Muscle of leg (tissue), 16 donors: ENCODE data around the gene NUDT9. TPM values are rescaled to one million over a fixed set of nuclear protein-coding genes. Genes with fewer than 3 reads are reported as not detected.
"Not testable (repeated sequence)": the region's sequence is repeated elsewhere in the genome, so short reads cannot be mapped to it uniquely, and the experiment has no call there.

Experiments used
- DNase-seq: peaks from one replicate; pipeline ENCODE4 v3.0.0; 2013
- H3K27ac ChIP-seq: one replicate; pipeline ENCODE4 v1.5.1; 2013; ENCODE audit warnings: mild to moderate bottlenecking, low read length, control low read depth
- H3K27me3 ChIP-seq: one replicate; pipeline ENCODE4 v1.6.1; 2013; ENCODE audit warnings: low read length; ENCODE audit not compliant: control insufficient read depth, insufficient read depth
- H3K36me3 ChIP-seq: one replicate; pipeline ENCODE4 v1.6.1; 2013; ENCODE audit warnings: low read length; ENCODE audit not compliant: control insufficient read depth, insufficient read depth
- H3K4me1 ChIP-seq: one replicate; pipeline ENCODE4 v1.6.1; 2013; ENCODE audit warnings: low read length; ENCODE audit not compliant: control insufficient read depth, insufficient read depth
- H3K4me3 ChIP-seq: one replicate; pipeline ENCODE4 v1.5.1; 2013; ENCODE audit warnings: low read length, control low read depth
- H3K9me3 ChIP-seq: replicated peaks from 2 replicates; pipeline ENCODE4 v1.6.1; 2013; ENCODE audit warnings: low read depth, low read length; ENCODE audit not compliant: control insufficient read depth
- WGBS: methylation state at CpG from one replicate; pipeline ENCODE4 v1.1.5; 2013; ENCODE audit warnings: missing lambda C conversion rate; ENCODE audit not compliant: insufficient coverage; 5-methylcytosine and 5-hydroxymethylcytosine counted together
- long read RNA-seq, 11 donors: transcript quantifications; one replicate each; lab custom pipeline, GENCODE V29; 2026
- polyA plus RNA-seq, 8 donors: library from polyadenylated mRNA; unstranded; fragments of 120-200 nt; gene quantifications; one replicate each; pipeline versions ENCODE4 v1.2.1 to v1.2.3, GENCODE V29; 2013; ENCODE audit warnings: inconsistent platforms in 1 of 8, low replicate concordance in 1 of 8; ENCODE audit not compliant: insufficient read length in 8 of 8, insufficient read depth in 1 of 8
- total RNA-seq: library from RNA; stranded (reverse); fragments of 120-200 nt; gene quantifications from one replicate; pipeline ENCODE4 v1.2.4, GENCODE V29; 2013

The NUDT9 gene, protein sequence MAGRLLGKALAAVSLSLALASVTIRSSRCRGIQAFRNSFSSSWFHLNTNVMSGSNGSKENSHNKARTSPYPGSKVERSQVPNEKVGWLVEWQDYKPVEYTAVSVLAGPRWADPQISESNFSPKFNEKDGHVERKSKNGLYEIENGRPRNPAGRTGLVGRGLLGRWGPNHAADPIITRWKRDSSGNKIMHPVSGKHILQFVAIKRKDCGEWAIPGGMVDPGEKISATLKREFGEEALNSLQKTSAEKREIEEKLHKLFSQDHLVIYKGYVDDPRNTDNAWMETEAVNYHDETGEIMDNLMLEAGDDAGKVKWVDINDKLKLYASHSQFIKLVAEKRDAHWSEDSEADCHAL
- 10.7 TPM for total RNA-seq
- 10 to 100 TPM; 27.3 to 35.7 (median 29.2) TPM for polyA plus RNA-seq
- long read RNA-seq, donor 1, transcript NUDT9-201 (8 exons, 1,701 nt), result major isoform, 6 of 6 reads
- long read RNA-seq, donor 1, partial matches to known transcripts, result 0 of 6 reads
- long read RNA-seq, donor 1, other reads (novel, unspliced or antisense), result 0 of 6 reads
- long read RNA-seq, donor 2, result 0 reads
- long read RNA-seq, donor 3, transcript NUDT9-201 (8 exons, 1,701 nt), result major isoform, 5 of 6 reads
- long read RNA-seq, donor 3, partial matches to known transcripts, result 0 of 6 reads
- long read RNA-seq, donor 3, other reads (novel, unspliced or antisense), result 0 of 6 reads
- long read RNA-seq, donor 4, partial matches to known transcripts, result 0 of 4 reads
- long read RNA-seq, donor 4, other reads (novel, unspliced or antisense), result 0 of 4 reads
- long read RNA-seq, donor 5, transcript NUDT9-201 (8 exons, 1,701 nt), result major isoform, 18 of 35 reads
- long read RNA-seq, donor 5, partial matches to known transcripts, result 16 of 35 reads
- long read RNA-seq, donor 5, other reads (novel, unspliced or antisense), result 0 of 35 reads
- long read RNA-seq, donor 6, transcript NUDT9-201 (8 exons, 1,701 nt), result major isoform, 15 of 25 reads
- long read RNA-seq, donor 6, partial matches to known transcripts, result 9 of 25 reads
- long read RNA-seq, donor 6, other reads (novel, unspliced or antisense), result 0 of 25 reads
- long read RNA-seq, donor 7, transcript NUDT9-201 (8 exons, 1,701 nt), result major isoform, 6 of 16 reads
- long read RNA-seq, donor 7, partial matches to known transcripts, result 9 of 16 reads
- long read RNA-seq, donor 7, other reads (novel, unspliced or antisense), result 0 of 16 reads
- long read RNA-seq, donor 8, partial matches to known transcripts, result 10 of 16 reads
- long read RNA-seq, donor 8, other reads (novel, unspliced or antisense), result 0 of 16 reads
- long read RNA-seq, donor 9, partial matches to known transcripts, result 6 of 8 reads
- long read RNA-seq, donor 9, other reads (novel, unspliced or antisense), result 0 of 8 reads
- long read RNA-seq, donor 10, partial matches to known transcripts, result 12 of 17 reads
- long read RNA-seq, donor 10, other reads (novel, unspliced or antisense), result 0 of 17 reads
- long read RNA-seq, donor 11, transcript NUDT9-201 (8 exons, 1,701 nt), result major isoform, 7 of 21 reads
- long read RNA-seq, donor 11, partial matches to known transcripts, result 14 of 21 reads
- long read RNA-seq, donor 11, other reads (novel, unspliced or antisense), result 0 of 21 reads

DNA sequence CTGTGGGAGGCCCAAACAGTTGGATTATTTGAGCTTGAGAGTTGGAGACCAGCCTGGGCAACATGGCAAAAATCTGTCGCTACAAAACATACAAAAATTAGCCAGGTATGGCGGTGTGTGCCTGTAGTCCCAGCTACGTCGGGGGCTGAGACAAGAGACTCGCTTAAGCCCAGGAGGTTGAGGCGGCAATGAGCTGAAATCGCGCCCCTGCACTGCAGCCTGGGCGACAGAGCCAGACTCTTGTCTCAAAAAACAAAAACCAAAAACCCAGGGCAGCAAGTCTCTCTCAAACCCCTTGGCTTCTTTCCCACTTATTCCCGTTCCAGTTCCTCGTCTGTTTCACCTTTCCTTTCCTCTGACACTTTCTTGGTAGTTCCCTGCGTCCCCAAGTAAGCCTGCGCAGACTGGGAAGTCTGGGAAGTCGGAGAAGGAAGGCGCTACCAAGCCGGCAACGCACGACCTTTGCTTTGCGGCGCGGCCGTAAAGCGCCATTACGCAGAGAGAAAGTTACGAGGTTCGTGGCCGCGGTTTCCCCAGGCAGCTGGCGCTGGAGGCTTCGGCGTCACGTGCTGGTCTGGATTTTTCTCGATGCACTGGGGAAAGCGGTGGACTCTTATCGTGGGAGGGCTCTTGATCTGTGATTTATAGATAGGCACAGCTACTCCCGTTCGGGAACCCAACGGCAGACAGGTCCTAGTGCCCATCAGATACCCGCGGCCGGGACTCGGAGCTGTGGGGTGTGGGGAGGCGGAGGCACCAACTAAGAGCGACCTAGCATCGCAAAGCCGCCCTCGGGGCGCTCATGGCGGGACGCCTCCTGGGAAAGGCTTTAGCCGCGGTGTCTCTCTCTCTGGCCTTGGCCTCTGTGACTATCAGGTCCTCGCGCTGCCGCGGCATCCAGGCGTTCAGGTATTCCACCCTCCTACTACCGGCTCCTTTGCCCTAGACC is at the start of gene NUDT9:
Gene NUDT9, plus strand, starts transcription at position 470 of the 949 bp plus-strand sequence. Its CDS starts 333 bp downstream, at position 803.
- under 1% methylated on average over 47 of the region's 58 CpGs for WGBS
- H3K4me1 ChIP-seq, result peaks cover 21% of the 10 kb centered on the region

DNA sequence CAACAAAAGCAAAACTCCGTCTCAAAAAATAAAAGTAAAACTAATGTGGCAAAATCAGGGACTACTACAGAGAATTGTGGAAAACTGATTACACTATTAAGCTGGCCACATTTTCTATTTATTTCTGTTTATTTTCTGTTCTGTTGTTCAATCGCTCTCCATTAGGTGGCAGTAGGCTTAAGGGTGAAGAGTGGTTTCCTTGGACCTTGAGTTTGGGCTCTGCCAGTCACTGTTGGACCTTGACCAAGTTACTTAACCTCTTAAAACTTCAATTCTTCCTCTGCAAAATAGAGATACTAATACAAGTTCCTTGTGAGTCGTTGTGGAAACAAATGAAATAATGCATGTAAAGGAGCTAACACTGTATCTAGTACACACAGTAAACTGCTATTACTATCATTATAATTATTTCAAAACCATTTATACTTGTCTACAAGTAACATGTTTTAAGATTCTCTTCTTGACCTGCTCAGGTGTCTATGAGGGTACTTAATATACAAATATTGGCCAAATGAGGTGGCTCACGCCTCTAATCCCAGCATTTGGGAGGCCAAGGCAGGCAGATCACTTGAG is 46.6 kb upstream of the NUDT9 start:
- no peaks in the 10 kb centered on the region for H3K9me3 ChIP-seq
- DNase-seq, result peak; percentile 69
- no CpG with 5 or more reads among the region's 4 CpGs for WGBS
- H3K36me3 ChIP-seq, result peaks cover 8% of the 10 kb centered on the region
- no peaks in the 10 kb centered on the region for H3K27me3 ChIP-seq
- H3K4me1 ChIP-seq, result no peaks in the 10 kb centered on the region
- no peak overlapping the region for H3K4me3 ChIP-seq
- no peak overlapping the region for H3K27ac ChIP-seq

More for the DNA sequence above, at the start of gene NUDT9:
- peak within 1 kb of the TSS; percentile 97 for H3K27ac ChIP-seq
- peak; percentile 99 for DNase-seq
- H3K36me3 ChIP-seq, result no peaks in the 10 kb centered on the region
- no peaks in the 10 kb centered on the region for H3K9me3 ChIP-seq
- peak within 1 kb of the TSS; percentile 93 for H3K4me3 ChIP-seq
- H3K27me3 ChIP-seq, result no peaks in the 10 kb centered on the region

- Histone ChIP-seq H3K4me3 (no peak overlapping the region), H3K9me3 (no peaks in the 10 kb centered on the region), H3K27me3 (no peaks in the 10 kb centered on the region), H3K27ac (no peak overlapping the region), H3K4me1 (no peaks in the 10 kb centered on the region), H3K36me3 (peaks cover 12% of the 10 kb centered on the region)
- WGBS, result no CpG with 5 or more reads among the region's 2 CpGs
- DNase-seq, result no peak
Observed at GRCh38 chr4:87377816-87378215, 44.6 kb upstream of the NUDT9 start.

GRCh38 chr4:87382116-87382515 is 40.3 kb upstream of the NUDT9 start:
- Histone ChIP-seq H3K27me3 (no peaks in the 10 kb centered on the region), H3K9me3 (peaks cover 4% of the 10 kb centered on the region), H3K27ac (no peak overlapping the region), H3K4me3 (no peak overlapping the region), H3K36me3 (peaks cover 7% of the 10 kb centered on the region), H3K4me1 (no peaks in the 10 kb centered on the region)
- no peak for DNase-seq
- WGBS, result no CpG with 5 or more reads among the region's 2 CpGs

DNA sequence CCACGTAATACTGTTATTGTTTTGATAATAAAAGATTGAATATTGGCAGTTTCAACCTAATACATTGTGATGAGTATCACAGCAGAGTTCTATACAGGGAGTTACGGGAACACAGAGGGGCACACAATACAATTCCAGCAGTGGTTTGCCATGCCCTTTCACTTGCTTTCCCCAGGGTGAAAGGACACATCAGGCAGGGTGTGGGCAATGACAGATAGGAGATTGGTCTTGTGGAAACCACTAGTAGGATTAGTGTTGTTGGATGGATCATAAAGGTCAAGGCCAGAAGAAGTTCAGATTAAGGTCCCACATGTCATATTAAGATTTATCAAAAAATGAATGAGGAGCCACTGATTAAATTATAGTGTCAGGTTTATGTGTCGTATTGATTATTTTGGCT is 39.4 kb upstream of the NUDT9 start:
- Histone ChIP-seq H3K27ac (no peak overlapping the region), H3K27me3 (no peaks in the 10 kb centered on the region), H3K4me1 (no peaks in the 10 kb centered on the region), H3K9me3 (peaks cover 9% of the 10 kb centered on the region), H3K4me3 (no peak overlapping the region), H3K36me3 (peaks cover 7% of the 10 kb centered on the region)
- no peak for DNase-seq
- WGBS, result 77% methylated on average over 2 of the region's 3 CpGs

GRCh38 chr4:87384466-87385132 is 37.8 kb upstream of the NUDT9 start:
- WGBS, result no CpG with 5 or more reads among the region's 9 CpGs
- H3K9me3 ChIP-seq, result peaks cover 13% of the 10 kb centered on the region
- H3K27ac ChIP-seq, H3K36me3 ChIP-seq, H3K27me3 ChIP-seq, H3K4me3 ChIP-seq, H3K4me1 ChIP-seq, DNase-seq: not testable (repeated sequence)

DNA sequence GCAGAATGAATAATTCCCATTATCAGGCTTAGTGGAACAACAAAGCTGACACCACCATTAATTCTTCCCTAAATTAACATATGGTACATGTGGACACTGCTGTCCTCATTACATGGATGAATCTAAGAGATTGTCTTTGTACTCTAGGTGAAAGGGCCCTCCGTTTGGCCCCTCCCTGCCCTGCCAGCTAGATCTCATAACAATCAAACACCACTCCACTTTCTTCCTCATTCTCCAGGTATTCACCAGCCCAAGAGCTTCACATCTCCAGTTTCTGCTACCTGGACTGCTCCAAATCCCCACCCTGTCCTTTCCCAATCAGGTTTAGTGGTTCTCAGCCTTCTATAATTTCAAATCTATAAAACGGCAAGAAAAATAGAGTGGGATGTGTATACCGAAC is 35.1 kb upstream of the NUDT9 start:
- Histone ChIP-seq H3K9me3 (peaks cover 13% of the 10 kb centered on the region), H3K36me3 (no peaks in the 10 kb centered on the region), H3K27ac (no peak overlapping the region), H3K4me1 (no peaks in the 10 kb centered on the region), H3K27me3 (no peaks in the 10 kb centered on the region), H3K4me3 (no peak overlapping the region)
- DNase-seq, result no peak
- WGBS, result 86% methylated on average over 1 of the region's 3 CpGs

GRCh38 chr4:87388901-87389300 is 33.5 kb upstream of the NUDT9 start:
- no peaks in the 10 kb centered on the region for H3K36me3 ChIP-seq
- no peak overlapping the region for H3K4me3 ChIP-seq
- no peak for DNase-seq
- no peak overlapping the region for H3K27ac ChIP-seq
- H3K9me3 ChIP-seq, result peaks cover 13% of the 10 kb centered on the region
- H3K4me1 ChIP-seq, result no peaks in the 10 kb centered on the region
- no CpG with 5 or more reads among the region's 3 CpGs for WGBS
- H3K27me3 ChIP-seq, result no peaks in the 10 kb centered on the region
